ENCODE measurements around the gene SLC6A3. TPM values are rescaled to one million over a fixed set of nuclear protein-coding genes. Genes with fewer than 3 reads are reported as not detected.
A peak's percentile ranks its signal among the peaks of the same experiment; 100 is the strongest.

The SLC6A3 gene
- total and polyA plus RNA-seq, 12 donors = 0.04 to 0.19 (median 0.18) TPM; not detected in 9

- Histone ChIP-seq H3K4me1 (peaks cover 0 to 36% (median 0%) of the 10 kb centered on the region in 9 donors), H3K27me3 (no peaks in the 10 kb centered on the region), H3K36me3 (peaks cover 0 to 64% (median 9%) of the 10 kb centered on the region in 9 donors), H3K27ac (no peak overlapping the region), H3K4me3 (no peak overlapping the region), H3K9me3 (no peaks in the 10 kb centered on the region)
- intact Hi-C loops (cut with DNase I) = no loop called here
- DNase-seq (no peak), ATAC-seq (no peak)
- TF ChIP-seq CTCF (IDR thresholded peaks at IDR 0.05) = no peak
- 96% methylated on average over 13 of the region's 13 CpGs for WGBS, 2 donors
These were observed 37.8 kb upstream of the SLC6A3 start for GRCh38 chr5:1483064-1483463.

- no peak for TF ChIP-seq CTCF (IDR thresholded peaks at IDR 0.05)
- no peaks in the 10 kb centered on the region for H3K9me3 ChIP-seq
- WGBS, 2 donors = 93 to 97% methylated on average over 12 of the region's 12 CpGs
- H3K4me1 ChIP-seq = peaks cover 0 to 40% (median 0%) of the 10 kb centered on the region in 9 donors
- ATAC-seq (no peak), DNase-seq (no peak)
- H3K36me3 ChIP-seq = peaks cover 0 to 61% (median 4%) of the 10 kb centered on the region in 9 donors
- intact Hi-C loops (cut with DNase I) = no loop called here
- no peak overlapping the region for H3K4me3 ChIP-seq
- H3K27ac ChIP-seq = peak overlapping the region in 1 of 10 donors; percentile 92
- no peaks in the 10 kb centered on the region for H3K27me3 ChIP-seq
These were observed 36.7 kb upstream of the SLC6A3 start for GRCh38 chr5:1481959-1482331.

GRCh38 chr5:1481266-1481958 lies 36.2 kb upstream of the SLC6A3 start:
- Histone ChIP-seq H3K27ac (peak overlapping the region in 1 of 10 donors; percentile 92), H3K27me3 (no peaks in the 10 kb centered on the region), H3K9me3 (no peaks in the 10 kb centered on the region), H3K36me3 (peaks cover 0 to 61% (median 0%) of the 10 kb centered on the region in 9 donors), H3K4me1 (peaks cover 0 to 46% (median 0%) of the 10 kb centered on the region in 9 donors), H3K4me3 (no peak overlapping the region)
- ATAC-seq = no peak
- no peak for DNase-seq
- intact Hi-C loops (cut with DNase I) = no loop called here
- no peak for TF ChIP-seq CTCF (IDR thresholded peaks at IDR 0.05)
- WGBS, 2 donors = 92 to 93% methylated on average over 26 of the region's 26 CpGs

GRCh38 chr5:1480806-1481205 lies 35.6 kb upstream of the SLC6A3 start:
- 89 to 92% methylated on average over 12 of the region's 12 CpGs for WGBS, 2 donors
- no peak overlapping the region for H3K4me3 ChIP-seq
- DNase-seq (no peak), ATAC-seq (no peak)
- peaks cover 0 to 47% (median 0%) of the 10 kb centered on the region in 9 donors for H3K4me1 ChIP-seq
- no peaks in the 10 kb centered on the region for H3K9me3 ChIP-seq
- H3K27ac ChIP-seq = peak overlapping the region in 3 of 10 donors; percentile 21 to 92 (median 46)
- TF ChIP-seq CTCF (IDR thresholded peaks at IDR 0.05) = no peak
- no peaks in the 10 kb centered on the region for H3K27me3 ChIP-seq
- H3K36me3 ChIP-seq = peaks cover 0 to 61% (median 0%) of the 10 kb centered on the region in 9 donors
- intact Hi-C loops (cut with DNase I) = no loop called here
